Neural cell (in vitro differentiated cells): ENCODE results near the gene GALNT14. TPM values are rescaled to one million over a fixed set of nuclear protein-coding genes. Genes with fewer than 3 reads are reported as not detected.

Experiments used
- H2AFZ ChIP-seq: fragments of 200-600, 300-800 bp; sonication (generic), shearing (Covaris generic); 2 replicates; pipeline ENCODE4 v1.6.0; 2014; ENCODE audit warnings: low read depth, mild to moderate bottlenecking, antibody characterized with exemption, low read length, moderate library complexity
- H3F3A ChIP-seq: fragments of 200-600 bp; shearing (Covaris generic); 2 replicates; pipeline ENCODE4 v1.6.1; 2016; ENCODE audit warnings: mild to moderate bottlenecking, moderate library complexity, mixed read lengths, antibody characterized with exemption, low read length; ENCODE audit not compliant: insufficient read depth, poor library complexity, severe bottlenecking
- H3K27ac ChIP-seq: fragments of 200-600, 300-800 bp; sonication (generic), shearing (Covaris generic); 2 replicates; pipeline ENCODE4 v1.5.1; 2014; ENCODE audit warnings: mild to moderate bottlenecking, low read length, moderate library complexity
- H3K27me3 ChIP-seq: fragments of 300-800, 200-600 bp; sonication (generic), shearing (Covaris generic); 2 replicates; pipeline ENCODE4 v1.6.0; 2014; ENCODE audit warnings: mild to moderate bottlenecking, low read depth, low read length, moderate library complexity; ENCODE audit not compliant: insufficient read depth
- H3K36me3 ChIP-seq: fragments of 300-800, 200-600 bp; sonication (generic), shearing (Covaris generic); 2 replicates; pipeline ENCODE4 v1.5.1; 2014; ENCODE audit warnings: mild to moderate bottlenecking, antibody characterized with exemption, low read length, moderate library complexity; ENCODE audit not compliant: insufficient read depth
- H3K4me2 ChIP-seq: fragments of 300-800, 200-600 bp; sonication (generic), shearing (Covaris generic); 2 replicates; pipeline ENCODE4 v1.6.0; 2014; ENCODE audit warnings: mild to moderate bottlenecking, low read length
- H3K4me3 ChIP-seq: fragments of 300-800, 200-600 bp; sonication (generic), shearing (Covaris generic); 2 replicates; pipeline ENCODE4 v1.5.1; 2014; ENCODE audit warnings: mild to moderate bottlenecking, low read length, moderate library complexity
- H3K79me2 ChIP-seq: fragments of 200-600 bp; shearing (Covaris generic); replicated peaks from 2 replicates; pipeline ENCODE4 v1.6.0; 2014; ENCODE audit warnings: mild to moderate bottlenecking, low read length, moderate library complexity; ENCODE audit not compliant: insufficient read depth
- H3K9ac ChIP-seq: fragments of 300-800, 200-600 bp; sonication (generic), shearing (Covaris generic); 2 replicates; pipeline ENCODE4 v1.6.1; 2016; ENCODE audit warnings: mild to moderate bottlenecking, low read length, mixed read lengths
- H3K9me2 ChIP-seq: fragments of 200-600 bp; shearing (Covaris generic); 2 replicates; pipeline ENCODE4 v1.6.1; 2016; ENCODE audit warnings: mild to moderate bottlenecking, low read length, mixed read lengths; ENCODE audit not compliant: insufficient read depth
- H3K9me3 ChIP-seq: fragments of 200-600, 300-800 bp; sonication (generic), shearing (Covaris generic); 2 replicates; pipeline ENCODE4 v1.6.1; 2016; ENCODE audit warnings: mild to moderate bottlenecking, mixed run types, low read length, moderate library complexity, mixed read lengths
- H4K20me1 ChIP-seq: fragments of 200-600 bp; shearing (Covaris generic); 2 replicates; pipeline ENCODE4 v1.6.1; 2016; ENCODE audit warnings: mild to moderate bottlenecking, mixed run types; ENCODE audit not compliant: insufficient read depth
- CTCF ChIP-seq: fragments of 450-650 bp; IDR thresholded peaks from 2 replicates; pipeline ENCODE4 v1.5.1; 2014; ENCODE audit warnings: antibody characterized with exemption, mild to moderate bottlenecking, moderate library complexity; ENCODE audit not compliant: poor library complexity, severe bottlenecking
- EP300 ChIP-seq: fragments of 450-650 bp; conservative IDR thresholded peaks from 2 replicates; pipeline ENCODE4 v1.6.1; 2014; ENCODE audit warnings: antibody characterized with exemption, mild to moderate bottlenecking, moderate library complexity; ENCODE audit not compliant: poor library complexity, severe bottlenecking
- EZH2 ChIP-seq: fragments of 200-600, 300-800 bp; shearing (Covaris generic), sonication (generic); IDR thresholded peaks from 2 replicates; pipeline ENCODE4 v1.6.1; 2014; ENCODE audit warnings: antibody characterized with exemption, low read length, borderline replicate concordance, mild to moderate bottlenecking; ENCODE audit not compliant: insufficient read depth, poor library complexity, severe bottlenecking
- MXI1 ChIP-seq: fragments of 450-650 bp; conservative IDR thresholded peaks from 2 replicates; pipeline ENCODE4 v1.6.1; 2014; ENCODE audit warnings: antibody characterized with exemption, mild to moderate bottlenecking; ENCODE audit not compliant: poor library complexity, severe bottlenecking
- POLR2AphosphoS5 ChIP-seq: IDR thresholded peaks from 2 replicates; pipeline ENCODE4 v1.6.1; 2012
- RAD21 ChIP-seq: fragments of 450-650 bp; conservative IDR thresholded peaks from 2 replicates; pipeline ENCODE4 v1.6.1; 2014; ENCODE audit warnings: antibody characterized with exemption, mild to moderate bottlenecking, moderate library complexity
- SMC3 ChIP-seq: fragments of 450-650 bp; conservative IDR thresholded peaks from 2 replicates; pipeline ENCODE4 v1.6.1; 2014; ENCODE audit warnings: antibody characterized with exemption, mild to moderate bottlenecking, moderate library complexity; ENCODE audit not compliant: poor library complexity
- TAF1 ChIP-seq: IDR thresholded peaks from 2 replicates; pipeline ENCODE4 v1.6.1; 2012; ENCODE audit warnings: low read depth
- polyA plus RNA-seq: library from polyadenylated mRNA; depleted of rRNA; stranded (reverse); fragments of >200 nt; gene quantifications from 2 replicates; pipeline ENCODE4 v1.2.3, GENCODE V29; 2014
- TF ChIP-seq, protein P1 (sequence below): IDR thresholded peaks from 2 replicates; pipeline ENCODE4 v1.6.1; 2012; ENCODE audit warnings: borderline replicate concordance

Gene GALNT14
- polyA plus RNA-seq, 1 donor from 2014 or later: 15.9 TPM

DNA sequence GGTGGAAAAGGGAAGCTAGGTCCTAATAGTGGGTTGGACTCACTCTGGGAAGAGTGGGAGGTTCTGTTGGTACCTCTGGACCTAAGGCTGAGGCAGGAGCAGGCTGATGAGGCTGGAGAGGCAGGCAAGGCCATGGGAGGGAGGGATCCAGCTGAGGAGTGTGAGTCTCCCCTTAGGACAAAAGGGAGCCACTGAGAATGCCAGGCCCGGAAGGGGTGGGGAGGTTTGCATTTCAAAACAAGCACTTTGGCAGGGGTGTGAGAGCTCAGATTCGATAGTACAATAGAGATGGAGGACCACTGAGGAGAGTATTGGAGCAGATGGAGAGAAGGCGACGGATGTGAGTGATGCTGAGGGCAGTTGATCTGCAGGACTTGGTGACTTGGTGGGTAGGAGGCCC is 198.9 kb downstream of the GALNT14 start:
- Histone ChIP-seq H3K9me3 (no peaks in the 10 kb centered on the region), H3K9me2 (no peaks in the 10 kb centered on the region), H3K27me3 (no peaks in the 10 kb centered on the region), H3F3A (no peaks in the 10 kb centered on the region), H2AFZ (no peak overlapping the region), H4K20me1 (no peaks in the 10 kb centered on the region), H3K9ac (no peak overlapping the region), H3K4me3 (no peak overlapping the region), H3K4me2 (no peak overlapping the region), H3K36me3 (no peaks in the 10 kb centered on the region), H3K79me2 (no peaks in the 10 kb centered on the region), H3K27ac (no peak overlapping the region)
- TF ChIP-seq MXI1: no peak
- TF ChIP-seq EZH2: no peak
- no peak for TF ChIP-seq SMC3
- no peak for TF ChIP-seq POLR2AphosphoS5
- TF ChIP-seq EP300: no peak
- no peak for TF ChIP-seq CTCF
- no peak for TF ChIP-seq RAD21
- no peak for TF ChIP-seq TAF1
- TF ChIP-seq, protein P1, sequence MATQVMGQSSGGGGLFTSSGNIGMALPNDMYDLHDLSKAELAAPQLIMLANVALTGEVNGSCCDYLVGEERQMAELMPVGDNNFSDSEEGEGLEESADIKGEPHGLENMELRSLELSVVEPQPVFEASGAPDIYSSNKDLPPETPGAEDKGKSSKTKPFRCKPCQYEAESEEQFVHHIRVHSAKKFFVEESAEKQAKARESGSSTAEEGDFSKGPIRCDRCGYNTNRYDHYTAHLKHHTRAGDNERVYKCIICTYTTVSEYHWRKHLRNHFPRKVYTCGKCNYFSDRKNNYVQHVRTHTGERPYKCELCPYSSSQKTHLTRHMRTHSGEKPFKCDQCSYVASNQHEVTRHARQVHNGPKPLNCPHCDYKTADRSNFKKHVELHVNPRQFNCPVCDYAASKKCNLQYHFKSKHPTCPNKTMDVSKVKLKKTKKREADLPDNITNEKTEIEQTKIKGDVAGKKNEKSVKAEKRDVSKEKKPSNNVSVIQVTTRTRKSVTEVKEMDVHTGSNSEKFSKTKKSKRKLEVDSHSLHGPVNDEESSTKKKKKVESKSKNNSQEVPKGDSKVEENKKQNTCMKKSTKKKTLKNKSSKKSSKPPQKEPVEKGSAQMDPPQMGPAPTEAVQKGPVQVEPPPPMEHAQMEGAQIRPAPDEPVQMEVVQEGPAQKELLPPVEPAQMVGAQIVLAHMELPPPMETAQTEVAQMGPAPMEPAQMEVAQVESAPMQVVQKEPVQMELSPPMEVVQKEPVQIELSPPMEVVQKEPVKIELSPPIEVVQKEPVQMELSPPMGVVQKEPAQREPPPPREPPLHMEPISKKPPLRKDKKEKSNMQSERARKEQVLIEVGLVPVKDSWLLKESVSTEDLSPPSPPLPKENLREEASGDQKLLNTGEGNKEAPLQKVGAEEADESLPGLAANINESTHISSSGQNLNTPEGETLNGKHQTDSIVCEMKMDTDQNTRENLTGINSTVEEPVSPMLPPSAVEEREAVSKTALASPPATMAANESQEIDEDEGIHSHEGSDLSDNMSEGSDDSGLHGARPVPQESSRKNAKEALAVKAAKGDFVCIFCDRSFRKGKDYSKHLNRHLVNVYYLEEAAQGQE: no peak

GRCh38 chr2:30938196-30938595 is 200.0 kb downstream of the GALNT14 start:
- Histone ChIP-seq H3K4me3 (no peak overlapping the region), H3K9me3 (no peaks in the 10 kb centered on the region), H4K20me1 (no peaks in the 10 kb centered on the region), H3K79me2 (no peaks in the 10 kb centered on the region), H3K9me2 (no peaks in the 10 kb centered on the region), H3K27me3 (no peaks in the 10 kb centered on the region), H2AFZ (no peak overlapping the region), H3K4me2 (no peak overlapping the region), H3F3A (no peaks in the 10 kb centered on the region), H3K27ac (no peak overlapping the region), H3K9ac (no peak overlapping the region), H3K36me3 (no peaks in the 10 kb centered on the region)
- TF ChIP-seq MXI1 (no peak), RAD21 (no peak), TAF1 (no peak), CTCF (no peak), POLR2AphosphoS5 (no peak)
- TF ChIP-seq, protein P1: no peak
